AG20443 (cell line): Measurements from ENCODE around the gene PAQR8.
"Not testable (repeated sequence)": the region's sequence is repeated elsewhere in the genome, so short reads cannot be mapped to it uniquely, and the experiment has no call there.

Source experiments
- DNase-seq: peaks from one replicate; pipeline ENCODE4 v3.0.0; 2012; ENCODE audit warnings: low spot score, mixed read lengths

PAQR8 gene

DNA sequence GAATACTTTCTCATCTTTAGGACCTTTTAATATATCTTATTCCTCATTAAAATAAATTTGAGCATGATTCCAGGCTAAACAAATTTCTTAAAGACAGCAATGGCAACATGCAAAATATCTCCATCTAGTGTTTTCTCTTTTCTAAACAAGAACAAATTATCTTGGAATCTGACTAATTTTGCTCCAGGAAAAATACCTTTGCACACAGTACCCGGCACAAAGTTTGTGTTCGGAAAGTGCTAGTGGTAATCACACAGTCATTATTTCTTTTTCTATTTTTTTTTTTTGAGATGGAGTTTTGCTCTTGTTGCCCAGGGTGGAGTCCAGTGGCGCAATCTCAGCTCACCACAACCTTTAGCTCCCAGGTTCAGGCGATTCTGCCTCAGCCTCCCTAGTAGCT lies 50.0 kb downstream of the PAQR8 start:
- DNase-seq = no peak

DNA sequence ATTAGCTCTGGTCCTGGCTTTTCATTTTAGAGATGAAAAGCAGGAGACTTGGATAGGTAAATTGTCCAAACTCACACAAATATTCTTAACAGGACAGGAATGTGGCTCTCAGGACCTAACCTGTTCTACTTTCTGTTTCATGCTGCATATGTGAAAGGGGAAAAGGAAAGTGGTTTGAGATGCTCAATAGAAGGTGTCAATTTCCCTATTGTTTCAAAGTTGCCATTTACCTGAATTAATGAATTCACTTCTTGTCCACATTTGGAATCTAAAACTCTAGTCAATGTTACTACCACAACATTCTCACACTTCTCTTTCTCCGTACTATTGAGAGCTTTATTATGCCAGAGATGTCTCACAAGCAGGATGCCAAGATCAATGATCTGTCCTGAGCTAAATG lies 53.4 kb downstream of the PAQR8 start:
- no peak for DNase-seq

DNA sequence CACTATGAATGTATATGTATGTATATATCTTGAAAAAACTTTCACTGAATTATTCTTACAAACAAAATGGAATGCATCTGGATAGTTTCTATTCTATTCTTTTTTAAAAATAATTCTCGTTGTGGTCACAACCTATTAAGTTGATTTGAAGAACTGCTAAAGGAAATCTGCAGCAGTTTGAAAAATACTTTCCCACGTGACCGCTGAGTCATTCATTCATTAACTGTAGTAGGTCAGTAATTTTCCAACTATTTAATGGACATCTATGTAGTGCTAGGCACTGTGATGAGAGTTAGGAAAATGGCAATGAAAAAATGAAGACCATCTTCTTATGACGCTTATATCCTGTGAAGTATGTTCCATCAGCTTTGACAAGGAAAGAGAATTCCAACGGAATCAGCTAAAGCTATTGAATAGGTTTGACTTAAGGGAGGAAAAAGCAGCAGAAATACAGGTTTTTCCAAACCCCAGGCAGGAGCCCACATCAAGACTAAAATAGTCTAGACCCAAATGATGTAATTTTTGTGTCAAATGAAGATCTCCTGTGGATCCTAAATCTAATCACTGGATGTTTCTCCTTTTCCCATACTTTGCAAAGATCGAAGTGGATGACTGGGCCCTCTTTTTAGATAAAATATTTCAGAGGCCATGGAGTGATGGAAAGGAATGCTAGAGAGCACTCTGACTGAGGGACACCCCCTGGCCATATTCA lies 54.1 kb downstream of the PAQR8 start:
- DNase-seq = no peak

- peak; percentile 59 for DNase-seq
These were observed 54.7 kb downstream of the PAQR8 start for GRCh38 chr6:52416629-52417151.

DNA sequence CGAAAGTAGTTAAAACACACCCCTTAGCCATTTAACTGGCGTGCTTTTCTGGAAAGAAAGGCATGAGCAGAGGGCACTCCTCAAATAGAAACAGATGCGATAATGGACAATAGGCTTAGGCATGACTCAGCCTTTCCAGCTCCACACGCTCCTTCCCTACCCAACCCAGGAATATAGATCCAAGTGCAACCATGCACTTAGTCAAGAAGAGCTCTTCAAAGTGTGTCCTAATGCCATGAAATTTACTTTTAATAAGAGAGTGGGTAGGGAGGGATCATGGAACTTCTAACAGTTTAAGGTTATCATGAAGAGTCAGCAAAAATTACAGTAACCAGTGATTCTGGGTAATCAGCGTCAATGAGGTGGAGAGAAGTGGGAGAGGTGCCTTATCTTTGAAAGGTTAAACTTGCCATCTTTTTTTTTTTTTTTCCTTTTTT lies 55.7 kb downstream of the PAQR8 start:
- DNase-seq = peak; percentile 74

- DNase-seq = no peak
These were observed 56.7 kb downstream of the PAQR8 start for GRCh38 chr6:52418606-52419005.

- peak; percentile 98 for DNase-seq
These were observed 58.1 kb downstream of the PAQR8 start, which contains the start of gene EFHC1 for GRCh38 chr6:52419809-52420667. Gene EFHC1 (plus strand): TSS chr6:52420342. CDS start chr6:52420411, 69 bp downstream.

DNA sequence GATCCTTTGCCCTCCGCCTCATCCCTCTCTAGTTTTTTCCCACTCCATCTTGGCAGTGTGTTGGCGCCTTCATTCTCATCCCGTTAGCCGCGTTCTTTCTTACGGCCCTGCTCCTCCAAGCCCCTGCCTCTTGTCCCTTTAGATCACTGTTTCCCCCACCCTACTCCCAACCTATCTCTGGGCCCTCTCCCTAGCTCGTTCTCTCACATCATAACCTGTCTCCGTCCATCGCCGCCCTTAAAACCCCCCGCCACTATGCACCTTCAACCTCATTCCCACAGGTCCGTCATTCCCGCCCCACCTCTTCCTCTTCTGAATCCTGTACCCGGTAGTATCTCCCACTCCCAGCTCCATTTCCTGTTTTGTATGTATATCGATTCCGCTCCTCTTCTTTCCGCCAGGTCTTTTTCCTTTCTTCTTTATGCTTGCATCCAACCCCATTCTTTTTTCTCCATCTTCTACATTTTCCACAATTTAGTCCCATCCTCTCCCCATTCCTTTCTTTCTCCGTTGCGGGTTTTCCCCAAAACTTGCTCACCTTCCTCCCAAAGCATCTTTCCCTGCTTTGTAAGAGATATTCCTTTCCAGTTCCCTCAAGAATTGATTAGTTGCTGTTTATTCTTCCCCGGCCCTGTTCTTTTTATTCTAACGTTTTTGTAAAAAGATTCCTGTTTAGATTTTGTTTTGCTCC lies 58.9 kb downstream of the PAQR8 start:
- DNase-seq = no peak

DNA sequence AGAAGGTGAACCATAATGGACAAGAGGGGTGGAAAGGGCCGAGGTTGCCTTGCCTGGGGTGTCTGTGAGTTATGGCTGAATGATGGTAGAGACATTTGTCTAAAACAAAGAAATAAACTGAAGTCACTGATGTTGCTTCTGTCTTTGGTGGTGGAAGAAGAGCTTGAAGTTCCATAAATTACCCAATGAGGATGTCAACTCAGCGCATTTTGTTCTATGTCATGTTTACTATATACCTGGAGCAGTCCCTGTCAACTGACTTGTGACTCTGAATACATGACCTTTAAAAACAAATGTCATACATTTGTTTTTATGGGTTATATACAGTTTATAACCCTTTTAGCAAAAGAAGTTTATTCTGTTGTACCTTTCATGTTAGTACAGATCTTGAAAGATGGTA lies 60.2 kb downstream of the PAQR8 start:
- DNase-seq = no peak

DNA sequence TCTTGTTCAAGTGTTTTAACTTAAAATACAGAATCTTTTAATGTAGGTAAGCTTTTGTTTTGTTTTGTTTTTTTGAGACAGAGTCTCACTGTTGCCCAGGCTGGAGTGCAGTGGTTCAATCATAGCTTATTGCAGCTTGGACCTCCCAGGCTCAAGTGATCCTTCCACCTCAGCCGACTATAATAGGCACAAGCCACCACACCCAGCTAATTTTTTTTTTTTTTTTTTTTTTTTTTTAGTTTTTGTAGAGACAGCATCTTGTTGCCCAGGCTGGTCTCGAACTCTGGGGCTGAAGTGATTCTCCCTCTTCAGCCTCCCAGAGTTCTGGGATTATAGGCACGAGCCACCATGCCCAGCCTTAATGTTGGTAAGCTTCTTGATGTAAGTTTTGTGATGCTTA lies 61.5 kb downstream of the PAQR8 start:
- no peak for DNase-seq

- DNase-seq = peak; percentile 74
These were observed 62.0 kb downstream of the PAQR8 start for GRCh38 chr6:52423971-52424381.

GRCh38 chr6:52424513-52424912 lies 62.6 kb downstream of the PAQR8 start:
- DNase-seq = no peak

DNA sequence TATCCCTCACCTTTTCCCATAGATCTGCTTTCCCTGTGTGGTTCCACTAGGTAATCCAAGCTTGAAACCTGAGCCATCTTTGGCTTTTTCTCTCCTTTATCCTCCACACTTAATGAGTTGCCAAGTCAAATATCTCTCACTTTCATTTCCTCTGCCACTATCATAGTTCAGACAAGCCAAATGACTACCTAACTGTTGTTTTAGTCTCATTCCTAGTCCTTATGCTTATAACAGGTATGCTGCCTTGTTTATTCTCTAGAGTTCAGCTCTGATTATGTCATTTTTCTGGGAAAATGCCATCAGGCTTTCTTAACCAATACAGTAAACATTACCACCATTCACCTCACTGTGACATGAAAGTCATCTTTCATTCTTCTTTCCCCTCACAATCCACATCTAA lies 64.7 kb downstream of the PAQR8 start:
- no peak for DNase-seq

GRCh38 chr6:52433294-52433693 lies 71.3 kb downstream of the PAQR8 start:
- DNase-seq = not testable (repeated sequence)

DNA sequence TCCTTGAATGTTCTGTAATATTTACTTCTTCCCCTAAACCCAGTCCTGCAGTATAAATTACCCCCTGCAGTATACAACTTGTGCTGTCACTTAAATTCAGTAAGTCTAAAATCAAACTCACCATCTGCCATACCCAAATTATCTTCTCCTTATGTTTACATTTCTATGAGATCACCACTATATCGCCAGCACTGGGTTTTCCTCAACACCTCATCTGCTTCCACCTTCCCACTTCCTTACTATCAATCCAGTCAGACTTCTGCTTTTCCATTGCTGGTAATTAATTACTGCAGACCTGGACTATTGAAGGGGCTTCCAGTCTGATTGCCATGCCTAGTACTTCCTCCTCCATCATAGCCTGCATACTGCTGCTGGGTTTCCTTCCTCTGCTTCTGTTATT lies 73.4 kb downstream of the PAQR8 start:
- DNase-seq = no peak

GRCh38 chr6:52438926-52439325 lies 77.0 kb downstream of the PAQR8 start:
- no peak for DNase-seq

- DNase-seq = no peak
These were observed 92.6 kb downstream of the PAQR8 start for GRCh38 chr6:52454556-52454955.

DNA sequence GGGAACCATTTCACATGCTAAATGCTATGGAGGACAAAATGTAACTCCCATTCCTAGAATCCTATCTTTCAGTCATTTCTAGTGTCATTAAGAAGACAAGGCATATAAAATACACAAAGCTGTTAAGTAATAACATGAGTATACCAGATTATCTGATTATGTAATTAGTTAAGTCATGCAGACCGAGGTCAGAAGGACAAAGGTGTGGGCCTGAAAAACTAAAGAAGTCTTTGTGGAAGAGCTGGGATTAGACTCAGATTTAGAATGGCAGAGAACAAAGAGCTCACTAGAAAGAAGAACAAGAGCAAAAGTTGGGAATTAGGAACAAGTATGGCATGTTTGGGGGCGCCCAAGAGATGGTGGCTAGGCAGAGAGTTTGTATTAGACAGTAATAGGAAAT lies 95.1 kb downstream of the PAQR8 start:
- DNase-seq = no peak
